ENCODE measurements around the gene NF2.

DNA sequence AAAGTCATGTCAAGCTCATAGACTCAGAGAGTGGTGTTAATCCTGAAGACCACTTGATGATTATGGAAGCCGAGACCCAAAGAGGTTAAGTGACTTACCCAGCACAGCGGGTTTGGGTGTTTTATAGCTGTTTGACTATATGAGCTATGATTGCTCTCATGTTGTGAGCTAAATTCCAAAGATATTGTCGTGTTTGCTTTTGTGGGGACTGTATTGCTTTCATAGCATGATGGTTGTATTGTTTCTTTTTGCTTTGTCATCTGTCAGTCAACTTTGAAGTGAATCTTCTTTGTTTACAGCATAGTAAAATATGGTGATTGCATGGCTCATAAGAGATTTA, 23.7 kb downstream of the NF2 start:
- TF ChIP-seq ZFP30 (CRISPR knock-in tag; IDR thresholded peaks at IDR 0.05) = no peak
- TF ChIP-seq GLIS3 (CRISPR knock-in tag; IDR thresholded peaks at IDR 0.05) = no peak
- TF ChIP-seq, protein P1, sequence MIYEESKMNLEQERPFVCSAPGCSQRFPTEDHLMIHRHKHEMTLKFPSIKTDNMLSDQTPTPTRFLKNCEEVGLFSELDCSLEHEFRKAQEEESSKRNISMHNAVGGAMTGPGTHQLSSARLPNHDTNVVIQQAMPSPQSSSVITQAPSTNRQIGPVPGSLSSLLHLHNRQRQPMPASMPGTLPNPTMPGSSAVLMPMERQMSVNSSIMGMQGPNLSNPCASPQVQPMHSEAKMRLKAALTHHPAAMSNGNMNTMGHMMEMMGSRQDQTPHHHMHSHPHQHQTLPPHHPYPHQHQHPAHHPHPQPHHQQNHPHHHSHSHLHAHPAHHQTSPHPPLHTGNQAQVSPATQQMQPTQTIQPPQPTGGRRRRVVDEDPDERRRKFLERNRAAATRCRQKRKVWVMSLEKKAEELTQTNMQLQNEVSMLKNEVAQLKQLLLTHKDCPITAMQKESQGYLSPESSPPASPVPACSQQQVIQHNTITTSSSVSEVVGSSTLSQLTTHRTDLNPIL (CRISPR knock-in tag; IDR thresholded peaks at IDR 0.05; ENCODE audit: low read depth) = no peak

Measured in SK-N-SH treated with all-trans-retinoic acid at 6 μM for 48 hours (cell line).